A172 (cell line): ENCODE data around the gene LHX3. TPM values are rescaled to one million over a fixed set of nuclear protein-coding genes. Genes with fewer than 3 reads are reported as not detected.

Source experiments
- DNase-seq: peaks from one replicate; pipeline ENCODE4 v3.0.0-alpha.2; 2015; ENCODE audit warnings: low spot score
- total RNA-seq: library from RNA; depleted of rRNA; stranded (reverse); fragments of >200 nt; shearing (Covaris generic); gene quantifications from 2 replicates; pipeline ENCODE4 v1.2.3, GENCODE V29; 2014

The LHX3 gene
- total RNA-seq, 1 experiment from 2014 or later = not detected

DNA sequence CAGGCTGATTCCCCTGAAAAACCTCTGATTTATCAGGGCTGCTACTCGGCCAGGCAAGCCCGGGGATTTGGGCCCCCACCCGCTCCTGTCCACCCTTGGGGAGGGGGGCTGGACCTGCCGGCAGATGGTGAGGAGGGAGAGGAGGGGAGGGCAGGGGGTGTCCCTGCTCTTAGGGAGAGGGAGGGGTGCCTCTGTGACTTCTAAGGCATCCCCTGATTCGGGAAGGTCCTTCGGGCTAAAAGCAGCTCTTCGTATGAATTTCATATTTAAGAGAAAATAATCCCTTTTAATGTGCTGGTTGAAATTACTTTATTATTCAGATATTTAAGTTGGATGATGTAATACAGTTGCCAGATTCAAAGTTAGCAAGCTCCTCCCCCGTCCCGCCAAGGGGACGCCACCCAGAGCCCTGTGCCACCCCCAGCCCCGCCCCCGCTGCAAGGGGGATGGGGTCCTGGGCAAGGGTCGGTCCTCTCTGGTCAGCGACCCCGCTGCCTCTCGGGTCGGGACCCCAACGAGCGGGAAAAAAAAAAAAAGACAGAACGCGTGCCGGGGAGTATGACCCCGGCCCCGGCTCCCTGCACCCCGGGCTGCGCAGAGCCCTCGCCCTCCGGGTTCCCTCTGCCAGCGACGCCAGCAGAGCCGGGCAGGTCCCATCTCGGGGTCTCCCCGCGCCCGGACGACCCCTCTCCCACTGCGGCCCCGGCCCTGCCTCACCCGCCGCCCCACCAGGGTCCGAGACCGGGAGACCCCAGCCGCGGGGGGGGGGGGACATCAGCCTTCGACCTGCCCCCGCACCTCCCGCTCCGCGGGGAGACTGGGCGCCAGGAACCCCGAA lies 12.4 kb downstream of the LHX3 start:
- DNase-seq = no peak

GRCh38 chr9:136191960-136192286 lies 13.0 kb downstream of the LHX3 start:
- DNase-seq = no peak

- no peak for DNase-seq
These were observed 13.6 kb downstream of the LHX3 start for GRCh38 chr9:136191099-136191959.

- no peak for DNase-seq
These were observed 14.3 kb downstream of the LHX3 start for GRCh38 chr9:136190656-136191055.

GRCh38 chr9:136190237-136190601 lies 14.7 kb downstream of the LHX3 start:
- no peak for DNase-seq

DNA sequence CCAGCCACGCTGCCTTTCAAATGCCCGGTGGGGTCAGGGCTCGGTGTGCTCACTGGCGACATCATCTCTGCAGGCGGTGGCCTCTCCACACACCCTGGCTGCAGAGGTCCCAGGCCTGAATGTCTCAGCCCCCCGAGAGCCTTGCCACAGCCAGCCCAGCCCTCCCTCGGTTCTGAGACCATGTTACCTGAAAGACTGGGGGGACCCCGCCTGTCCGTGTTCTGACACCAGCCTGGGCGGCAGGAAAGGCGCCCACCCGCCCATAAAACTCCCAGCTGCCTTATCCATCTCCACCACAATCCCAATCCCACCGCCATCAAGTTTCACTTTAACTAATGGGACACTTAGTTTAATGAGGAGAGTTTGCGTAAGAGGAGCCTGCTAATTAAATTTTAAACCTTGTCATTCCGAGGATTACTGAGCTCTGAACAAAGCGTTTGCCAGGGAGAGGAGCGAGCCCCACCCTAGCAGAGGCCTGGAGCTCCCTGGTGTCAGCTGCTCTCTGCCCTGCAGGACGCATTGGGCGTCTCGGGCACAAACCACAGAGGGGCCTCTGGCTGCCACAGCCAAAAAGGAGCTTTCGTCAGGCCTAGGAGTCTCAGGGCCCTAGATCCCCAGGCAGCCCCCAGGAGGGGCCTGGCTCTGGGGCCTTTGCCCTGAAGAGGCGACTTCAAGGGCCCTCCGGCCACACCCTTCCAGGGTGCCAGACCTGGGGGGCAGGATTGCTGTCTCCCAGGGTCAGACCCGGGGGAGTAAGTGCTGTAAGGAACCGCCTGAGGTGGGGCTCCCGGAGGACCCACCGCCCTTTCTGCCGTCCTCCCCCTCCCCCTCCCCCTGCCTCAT lies 15.3 kb downstream of the LHX3 start:
- DNase-seq = peak; percentile 36

DNA sequence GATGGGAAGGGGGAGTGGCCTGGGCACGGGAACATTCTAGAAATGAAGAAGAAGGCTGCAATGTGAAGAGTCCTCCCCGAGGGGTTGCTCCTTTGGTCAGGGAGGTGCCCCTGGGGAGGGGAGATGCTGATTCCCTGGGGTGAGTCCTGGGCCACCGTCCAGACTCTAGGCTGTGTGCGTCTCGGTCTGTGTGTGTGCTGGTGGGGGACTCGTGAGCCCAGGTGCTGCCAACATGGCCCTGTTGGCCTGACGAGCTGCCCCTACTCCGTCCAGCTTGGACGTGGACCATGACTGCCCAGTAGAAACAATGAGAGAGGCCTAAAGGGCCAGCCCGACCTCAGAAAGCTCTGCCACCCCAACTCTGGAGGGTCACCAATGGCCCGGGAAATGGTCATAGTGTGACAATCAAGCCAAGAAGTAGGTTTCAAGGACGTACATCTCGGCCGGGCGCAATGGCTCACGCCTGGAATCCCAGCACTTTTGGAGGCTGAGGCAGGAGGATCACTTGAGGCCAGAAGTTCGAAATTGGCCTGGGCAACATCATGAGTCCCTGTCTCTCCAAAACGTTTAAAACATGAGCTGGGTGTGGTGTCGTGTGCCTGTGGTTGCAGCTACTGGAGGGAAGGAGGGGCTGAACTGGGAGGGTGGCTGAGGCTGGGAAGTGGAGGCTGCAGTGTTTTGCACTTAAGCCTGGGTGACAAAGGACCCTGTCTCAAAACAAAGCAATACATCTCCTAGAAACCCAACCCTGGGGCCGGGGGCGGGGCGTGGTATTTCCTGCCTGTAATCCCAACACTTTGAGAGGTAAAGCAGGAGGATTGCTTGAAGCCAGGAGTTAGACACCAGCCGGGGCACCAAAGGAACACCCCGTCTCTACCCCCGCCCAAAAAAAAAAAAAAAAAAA lies 17.0 kb downstream of the LHX3 start:
- no peak for DNase-seq

GRCh38 chr9:136187197-136187596 lies 17.7 kb downstream of the LHX3 start:
- no peak for DNase-seq

DNA sequence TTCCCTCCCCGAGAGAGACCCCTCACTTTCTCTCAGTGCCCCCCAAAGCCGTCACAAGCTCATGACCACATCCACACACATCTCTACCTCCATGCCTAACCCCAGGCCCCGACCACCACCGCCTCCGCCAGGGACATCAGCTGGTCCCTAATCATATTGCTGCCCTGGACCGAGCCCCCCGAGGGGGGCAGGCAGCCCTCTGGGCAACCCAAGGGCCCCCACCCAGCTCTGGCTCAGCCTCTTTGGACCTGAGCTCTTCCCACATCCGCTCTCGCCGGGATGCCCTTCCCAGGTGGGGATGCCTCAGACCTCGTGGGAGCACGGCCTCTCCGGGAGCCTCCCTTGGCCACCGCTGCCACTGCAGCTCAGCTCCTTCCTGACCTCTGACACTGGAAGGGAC lies 18.5 kb downstream of the LHX3 start:
- no peak for DNase-seq

- no peak for DNase-seq
These were observed 19.1 kb downstream of the LHX3 start for GRCh38 chr9:136185596-136186366.

DNA sequence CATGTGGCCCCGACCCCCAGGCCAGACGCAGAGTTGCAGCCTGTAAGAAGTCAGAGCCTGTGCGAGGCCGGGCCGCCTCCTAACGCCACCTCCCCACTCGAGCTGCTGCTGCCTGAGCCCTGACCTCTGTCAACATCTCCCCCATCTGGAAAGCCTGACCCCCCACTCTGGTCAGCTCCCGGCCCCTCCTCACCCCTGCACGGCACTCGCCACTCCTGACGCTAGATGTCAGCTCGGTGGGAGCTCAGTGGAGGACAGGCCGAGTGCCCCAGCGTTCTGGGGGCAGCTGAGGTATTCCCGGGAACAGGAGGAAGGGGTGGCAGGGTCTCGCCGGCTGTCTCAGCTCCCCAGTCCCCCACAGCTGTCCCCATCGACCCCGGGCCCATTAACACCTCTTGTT lies 19.9 kb downstream of the LHX3 start:
- no peak for DNase-seq

DNA sequence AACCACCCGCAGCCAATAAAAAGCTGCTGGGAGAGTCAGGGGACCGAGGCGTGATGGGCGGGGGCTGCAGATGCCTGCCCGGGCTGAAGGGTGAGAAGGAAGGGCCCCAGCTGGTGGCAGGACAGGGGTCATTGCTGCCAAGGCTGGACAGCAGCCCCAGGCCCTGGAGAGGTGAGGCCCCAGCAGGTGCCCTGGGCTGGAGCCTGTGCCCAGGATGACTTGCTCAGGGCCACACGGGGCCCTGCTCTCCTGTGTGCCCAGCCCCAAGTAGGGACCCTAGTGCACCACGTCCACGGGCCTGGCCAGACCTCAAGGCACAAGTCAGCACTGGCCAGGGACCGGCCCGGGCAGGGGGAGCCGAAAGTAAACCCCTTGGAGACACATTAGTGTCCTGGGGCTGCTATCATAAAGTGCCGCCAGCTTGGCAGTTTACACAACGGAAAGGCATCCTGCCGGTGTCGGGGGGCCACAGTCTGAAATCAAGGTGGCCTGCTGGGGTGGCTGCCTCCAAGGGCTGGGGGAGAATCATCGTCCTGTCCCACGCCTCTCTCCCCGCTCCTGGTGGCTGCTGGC lies 22.0 kb downstream of the LHX3 start:
- DNase-seq = no peak

- no peak for DNase-seq
These were observed 22.5 kb downstream of the LHX3 start for GRCh38 chr9:136182420-136182787.

DNA sequence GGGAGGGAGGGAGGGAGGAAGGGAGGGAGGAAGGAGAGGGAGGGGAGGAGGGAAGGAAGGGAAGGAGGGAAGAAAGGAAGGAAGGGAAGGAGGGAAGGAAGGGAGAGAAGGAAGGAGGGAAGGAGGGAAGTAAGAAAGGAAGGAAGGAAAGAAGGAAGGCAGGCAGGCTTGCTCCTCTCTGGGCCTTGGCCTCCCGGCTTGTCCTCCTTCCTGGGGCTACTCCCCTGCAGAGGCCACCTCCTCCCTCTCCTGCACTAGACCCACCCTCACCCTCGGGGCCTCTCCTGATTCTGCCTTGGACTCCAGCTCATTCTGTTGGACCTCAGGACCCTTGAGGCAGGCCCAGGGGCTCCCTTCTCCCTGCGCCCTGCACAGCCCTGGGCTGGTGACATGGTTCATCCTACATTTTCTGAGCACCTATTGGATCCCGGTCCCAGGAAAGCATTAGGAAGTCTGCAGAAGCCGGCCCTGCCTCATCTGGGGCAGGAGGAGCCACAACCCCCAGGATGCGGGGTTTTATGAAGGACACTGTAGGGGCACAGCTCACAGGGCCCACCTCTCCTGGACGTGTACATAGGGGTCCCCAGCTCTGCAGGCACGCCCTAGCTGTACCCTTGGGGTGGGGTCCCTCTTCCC lies 23.0 kb downstream of the LHX3 start:
- DNase-seq = no peak

DNA sequence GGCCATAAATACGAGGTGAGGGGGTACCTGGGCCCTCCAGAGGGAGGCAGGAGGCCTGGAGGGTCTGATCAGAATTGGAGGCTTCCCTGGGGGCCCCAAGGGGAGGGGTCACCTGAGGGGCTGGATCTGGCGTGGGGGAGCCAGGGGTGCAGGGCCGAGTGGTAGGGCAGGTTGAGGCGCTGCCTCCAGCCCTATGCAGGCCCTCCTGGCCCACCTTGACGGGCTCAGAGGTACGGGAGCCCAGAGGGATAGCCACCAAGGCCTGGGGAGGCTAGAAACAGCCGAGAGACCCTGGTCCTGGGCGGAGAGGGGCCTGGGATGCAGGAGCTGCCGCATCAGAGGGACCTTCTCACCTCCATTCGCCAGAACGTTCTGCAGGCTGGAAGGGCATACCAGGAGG lies 24.3 kb downstream of the LHX3 start:
- no peak for DNase-seq

DNA sequence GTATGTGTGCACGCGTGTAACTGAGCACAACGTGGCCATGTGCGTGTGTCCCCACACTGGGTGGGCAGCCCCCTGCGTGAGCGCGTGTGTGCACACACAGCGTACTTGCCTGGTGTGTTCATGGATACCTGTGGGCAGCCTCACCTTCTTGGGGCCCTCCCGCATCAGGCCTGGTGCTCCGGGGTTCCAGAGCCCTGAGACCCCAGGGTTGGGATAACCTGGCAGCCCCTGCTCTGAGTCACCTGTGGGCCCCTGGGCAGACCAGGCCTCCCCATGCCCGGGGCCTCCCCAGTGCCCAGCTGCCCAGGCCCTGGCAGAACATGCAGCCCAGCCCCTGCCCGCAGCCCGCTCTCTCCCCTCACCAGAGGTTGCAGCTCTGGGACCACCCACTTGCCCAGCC lies 25.2 kb downstream of the LHX3 start:
- no peak for DNase-seq

- no peak for DNase-seq
These were observed 25.8 kb downstream of the LHX3 start for GRCh38 chr9:136179101-136179616.

- DNase-seq = no peak
These were observed 26.2 kb downstream of the LHX3 start for GRCh38 chr9:136178773-136179075.

DNA sequence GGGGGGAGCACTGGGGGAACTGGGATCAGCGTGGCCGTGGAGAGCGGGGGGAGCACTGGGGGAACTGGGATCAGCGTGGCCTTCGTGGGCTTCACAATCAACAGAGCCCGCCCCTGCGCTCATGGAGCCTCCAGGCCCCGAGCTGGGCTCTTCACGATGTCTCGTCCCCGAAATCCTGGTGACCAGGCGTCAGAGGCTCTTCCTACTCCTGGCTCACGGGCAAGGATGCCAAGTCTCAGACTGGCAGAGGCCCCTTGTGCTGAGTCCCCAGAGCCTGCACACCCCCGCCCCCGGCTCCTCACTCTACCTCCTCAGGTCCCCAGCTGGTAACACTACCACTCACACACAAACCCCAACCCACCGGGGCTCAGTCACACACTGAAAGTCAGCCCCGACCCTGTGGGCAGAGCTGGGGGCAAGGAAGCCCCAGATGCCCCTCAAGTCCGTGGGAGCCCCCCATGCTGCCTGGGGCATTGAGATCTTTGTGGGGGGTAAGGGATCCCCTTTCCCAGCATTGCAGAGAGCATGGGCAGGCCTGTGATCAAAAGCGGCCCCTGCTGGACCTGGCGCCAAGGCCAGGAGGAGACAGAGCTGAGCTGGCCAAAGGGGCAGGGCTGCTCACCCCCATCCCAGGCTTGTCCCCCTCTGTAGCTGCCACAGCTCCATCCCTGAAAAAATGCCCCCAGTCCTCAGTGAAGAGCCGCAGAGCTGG lies 26.7 kb downstream of the LHX3 start:
- no peak for DNase-seq
